H9 (cell line): Measurements from ENCODE around the gene NTSR1. TPM values are rescaled to one million over a fixed set of nuclear protein-coding genes. Genes with fewer than 3 reads are reported as not detected.

ENCODE experiments used
- DNase-seq: peaks from one replicate; pipeline ENCODE4 v3.0.0-alpha.2; 2017
- H2AFZ ChIP-seq: one replicate; pipeline ENCODE4 v1.6.1; 2013; ENCODE audit warnings: mild to moderate bottlenecking, low read length, control low read depth, moderate library complexity
- H2AK5ac ChIP-seq: 2 replicates; pipeline ENCODE4 v1.6.1; 2013; ENCODE audit warnings: low read length, control low read depth, mixed read lengths; ENCODE audit not compliant: insufficient read length
- H2BK120ac ChIP-seq: one replicate; pipeline ENCODE4 v1.6.1; 2013; ENCODE audit warnings: low read depth, mild to moderate bottlenecking, low read length, control low read depth, inconsistent platforms; ENCODE audit not compliant: poor library complexity, severe bottlenecking
- H2BK12ac ChIP-seq: 2 replicates; pipeline ENCODE4 v1.6.1; 2013; ENCODE audit warnings: low read length, control low read depth, mixed read lengths, low read depth; ENCODE audit not compliant: insufficient read length
- H2BK15ac ChIP-seq: 2 replicates; pipeline ENCODE4 v1.6.1; 2013; ENCODE audit warnings: low read depth, low read length, control low read depth
- H2BK20ac ChIP-seq: one replicate; pipeline ENCODE4 v1.6.1; 2013; ENCODE audit warnings: low read depth, mild to moderate bottlenecking, low read length, control low read depth, inconsistent platforms; ENCODE audit not compliant: poor library complexity, severe bottlenecking
- H2BK5ac ChIP-seq: 2 replicates; pipeline ENCODE4 v1.6.1; 2013; ENCODE audit warnings: low read length, control low read depth, mixed read lengths; ENCODE audit not compliant: insufficient read length
- H3K14ac ChIP-seq: 2 replicates; pipeline ENCODE4 v1.6.1; 2013; ENCODE audit warnings: low read length, control low read depth; ENCODE audit not compliant: insufficient read depth
- H3K18ac ChIP-seq: 2 replicates; pipeline ENCODE4 v1.6.1; 2013; ENCODE audit warnings: low read depth, mild to moderate bottlenecking, mixed read lengths, low read length, control low read depth; ENCODE audit not compliant: insufficient read length
- H3K23ac ChIP-seq: 2 replicates; pipeline ENCODE4 v1.6.1; 2013; ENCODE audit warnings: low read length, control low read depth, mixed read lengths, low read depth; ENCODE audit not compliant: insufficient read length
- H3K23me2 ChIP-seq: 2 replicates; pipeline ENCODE4 v1.6.1; 2013; ENCODE audit warnings: low read depth, mild to moderate bottlenecking, mixed read lengths, low read length, control low read depth; ENCODE audit not compliant: insufficient read length, poor library complexity, severe bottlenecking
- H3K27ac ChIP-seq: 2 replicates; pipeline ENCODE4 v1.5.1; 2013; ENCODE audit warnings: low read length, control low read depth, mixed read lengths, low read depth; ENCODE audit not compliant: insufficient read length
- H3K27me3 ChIP-seq: 2 replicates; pipeline ENCODE4 v1.6.1; 2013; ENCODE audit warnings: low read length, control low read depth, inconsistent platforms; ENCODE audit not compliant: insufficient read depth
- H3K4ac ChIP-seq: 2 replicates; pipeline ENCODE4 v1.6.1; 2013; ENCODE audit warnings: low read depth, mild to moderate bottlenecking, control low read depth, inconsistent platforms, low read length, moderate library complexity
- H3K4me1 ChIP-seq: 2 replicates; pipeline ENCODE4 v1.6.1; 2013; ENCODE audit warnings: low read length, control low read depth, inconsistent platforms; ENCODE audit not compliant: insufficient read depth
- H3K4me2 ChIP-seq: 2 replicates; pipeline ENCODE4 v1.6.1; 2013; ENCODE audit warnings: low read length, control low read depth, mixed read lengths; ENCODE audit not compliant: insufficient read length, insufficient read depth
- H3K56ac ChIP-seq: 2 replicates; pipeline ENCODE4 v1.6.1; 2013; ENCODE audit warnings: low read depth, mild to moderate bottlenecking, mixed read lengths, low read length, control low read depth; ENCODE audit not compliant: insufficient read length
- H3K79me1 ChIP-seq: 2 replicates; pipeline ENCODE4 v1.6.1; 2013; ENCODE audit warnings: low read depth, mild to moderate bottlenecking, moderate library complexity, low read length, control low read depth, inconsistent platforms; ENCODE audit not compliant: insufficient read depth, poor library complexity, severe bottlenecking
- H3K79me2 ChIP-seq: 2 replicates; pipeline ENCODE4 v1.6.1; 2013; ENCODE audit warnings: low read length, control low read depth, inconsistent platforms; ENCODE audit not compliant: insufficient read depth
- H3K9ac ChIP-seq: 2 replicates; pipeline ENCODE4 v1.6.1; 2013; ENCODE audit warnings: low read length, control low read depth, mixed read lengths; ENCODE audit not compliant: insufficient read length; ENCODE audit errors: extremely low read depth
- H3K9me3 ChIP-seq: one replicate; pipeline ENCODE4 v1.6.1; 2013; ENCODE audit warnings: low read depth, low read length, inconsistent platforms; ENCODE audit not compliant: control insufficient read depth
- H3T11ph ChIP-seq: one replicate; pipeline ENCODE4 v1.6.1; 2013; ENCODE audit warnings: mild to moderate bottlenecking, low read length, control low read depth, inconsistent platforms
- H4K20me1 ChIP-seq: one replicate; pipeline ENCODE4 v1.6.1; 2013; ENCODE audit not compliant: control insufficient read depth, insufficient read length, insufficient read depth
- H4K5ac ChIP-seq: 2 replicates; pipeline ENCODE4 v1.6.1; 2013; ENCODE audit warnings: low read depth, mild to moderate bottlenecking, mixed read lengths, low read length, control low read depth; ENCODE audit not compliant: insufficient read length
- H4K8ac ChIP-seq: replicated peaks from 2 replicates; pipeline ENCODE4 v1.6.1; 2013; ENCODE audit warnings: low read length, control low read depth, mixed read lengths, low read depth; ENCODE audit not compliant: insufficient read length
- H4K91ac ChIP-seq: 2 replicates; pipeline ENCODE4 v1.6.1; 2013; ENCODE audit warnings: low read depth, mild to moderate bottlenecking, moderate library complexity, mixed read lengths, low read length, control low read depth; ENCODE audit not compliant: insufficient read length
- H3K27ac Mint-ChIP-seq, 3 experiments: 2 replicates in 2 of 3; 3 replicates in 1 of 3; pipeline ENCODE4 v1.8.0; 2020 to 2021; ENCODE audit warnings: mixed read lengths in 3 of 3, mild to moderate bottlenecking in 1 of 3, moderate library complexity in 1 of 3
- H3K27me3 Mint-ChIP-seq: 2 replicates; pipeline ENCODE4 v1.8.0; 2021; ENCODE audit warnings: low read depth, mild to moderate bottlenecking, moderate library complexity, mixed read lengths
- H3K36me3 Mint-ChIP-seq, 3 experiments: 2 replicates in 2 of 3; 3 replicates in 1 of 3; pipeline ENCODE4 v1.8.0; 2020 to 2021; ENCODE audit warnings: low read depth in 3 of 3, mixed read lengths in 3 of 3; ENCODE audit not compliant: insufficient read depth in 1 of 3
- H3K4me1 Mint-ChIP-seq, 2 experiments: 2 replicates each; pipeline ENCODE4 v1.8.0; 2020; ENCODE audit warnings: mixed read lengths in 2 of 2
- H3K4me3 Mint-ChIP-seq, 2 experiments: 2 replicates in 1 of 2; 3 replicates in 1 of 2; pipeline ENCODE4 v1.8.0; 2020 to 2021; ENCODE audit warnings: mild to moderate bottlenecking in 2 of 2, mixed read lengths in 2 of 2, moderate library complexity in 1 of 2
- H3K9me3 Mint-ChIP-seq, 2 experiments: 2 replicates in 1 of 2; 3 replicates in 1 of 2; pipeline ENCODE4 v1.8.0; 2020; ENCODE audit warnings: mild to moderate bottlenecking in 2 of 2, mixed read lengths in 2 of 2, moderate library complexity in 1 of 2
- WGBS: extraction: QIAGEN DNeasy Blood & Tissue Kit; methylation state at CpG from one replicate; pipeline ENCODE4 v1.1.7; 2013; ENCODE audit warnings: missing lambda C conversion rate, low lambda C conversion rate, mixed read lengths; ENCODE audit not compliant: insufficient read length; ENCODE audit errors: extremely low coverage; 5-methylcytosine and 5-hydroxymethylcytosine counted together
- total RNA-seq: library from RNA; stranded (reverse); gene quantifications from 2 replicates; pipeline ENCODE4 v1.2.1, GENCODE V29; 2021
- TF ChIP-seq, protein P1 (sequence below): fragments of 200-600 bp; sonication (generic); conservative IDR thresholded peaks from 3 replicates; pipeline ENCODE4 v1.8.0; 2021; ENCODE audit warnings: antibody characterized with exemption, mild to moderate bottlenecking

Gene NTSR1
- total RNA-seq, 1 experiment from 2014 or later, result 0.11 TPM

- peaks cover 6 to 15% of the 10 kb centered on the region in 2 experiments for H3K4me1 Mint-ChIP-seq
- H3K4me3 Mint-ChIP-seq, result no peak overlapping the region
- no peak overlapping the region for H3K4ac ChIP-seq
- H3K27ac ChIP-seq, result no peak overlapping the region
- no peak overlapping the region for H2BK15ac ChIP-seq
- H3K14ac ChIP-seq, result no peak overlapping the region
- no peaks in the 10 kb centered on the region for H3K23me2 ChIP-seq
- no peak overlapping the region for H4K91ac ChIP-seq
- H4K5ac ChIP-seq, result no peak overlapping the region
- H2BK20ac ChIP-seq, result no peak overlapping the region
- H3K9me3 Mint-ChIP-seq, result no peaks in the 10 kb centered on the region; a peak in 1 of 5 replicates
- H2BK12ac ChIP-seq, result no peak overlapping the region
- no peak overlapping the region for H3K18ac ChIP-seq
- no peaks in the 10 kb centered on the region for H3K79me2 ChIP-seq
- H3K27ac Mint-ChIP-seq, result no peak overlapping the region
- H3K27me3 Mint-ChIP-seq, result peaks cover 6% of the 10 kb centered on the region
- H3K9ac ChIP-seq, result no peak overlapping the region
- no peaks in the 10 kb centered on the region; a peak in 1 of 7 replicates for H3K36me3 Mint-ChIP-seq
- no peaks in the 10 kb centered on the region for H3K79me1 ChIP-seq
- no peak overlapping the region for H2AFZ ChIP-seq
- H4K8ac ChIP-seq, result no peak overlapping the region
- H3T11ph ChIP-seq, result no peak overlapping the region
- no peaks in the 10 kb centered on the region for H3K27me3 ChIP-seq
- no peaks in the 10 kb centered on the region for H4K20me1 ChIP-seq
- no peak overlapping the region for H3K23ac ChIP-seq
- WGBS, result no CpG with 5 or more reads among the region's 24 CpGs
- no peak overlapping the region for H2AK5ac ChIP-seq
- peak; percentile 83 for DNase-seq
- no peak overlapping the region for H2BK5ac ChIP-seq
- H3K4me2 ChIP-seq, result no peak overlapping the region
- no peak overlapping the region for H2BK120ac ChIP-seq
- H3K56ac ChIP-seq, result no peak overlapping the region
- H3K9me3 ChIP-seq, result no peaks in the 10 kb centered on the region
- H3K4me1 ChIP-seq, result peaks cover 3% of the 10 kb centered on the region; the same call in 1 of the 2 replicates
- TF ChIP-seq, protein P1, sequence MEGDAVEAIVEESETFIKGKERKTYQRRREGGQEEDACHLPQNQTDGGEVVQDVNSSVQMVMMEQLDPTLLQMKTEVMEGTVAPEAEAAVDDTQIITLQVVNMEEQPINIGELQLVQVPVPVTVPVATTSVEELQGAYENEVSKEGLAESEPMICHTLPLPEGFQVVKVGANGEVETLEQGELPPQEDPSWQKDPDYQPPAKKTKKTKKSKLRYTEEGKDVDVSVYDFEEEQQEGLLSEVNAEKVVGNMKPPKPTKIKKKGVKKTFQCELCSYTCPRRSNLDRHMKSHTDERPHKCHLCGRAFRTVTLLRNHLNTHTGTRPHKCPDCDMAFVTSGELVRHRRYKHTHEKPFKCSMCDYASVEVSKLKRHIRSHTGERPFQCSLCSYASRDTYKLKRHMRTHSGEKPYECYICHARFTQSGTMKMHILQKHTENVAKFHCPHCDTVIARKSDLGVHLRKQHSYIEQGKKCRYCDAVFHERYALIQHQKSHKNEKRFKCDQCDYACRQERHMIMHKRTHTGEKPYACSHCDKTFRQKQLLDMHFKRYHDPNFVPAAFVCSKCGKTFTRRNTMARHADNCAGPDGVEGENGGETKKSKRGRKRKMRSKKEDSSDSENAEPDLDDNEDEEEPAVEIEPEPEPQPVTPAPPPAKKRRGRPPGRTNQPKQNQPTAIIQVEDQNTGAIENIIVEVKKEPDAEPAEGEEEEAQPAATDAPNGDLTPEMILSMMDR, result peak; percentile 22; the same call in 2 of the 3 replicates
Measured at GRCh38 chr20:62778601-62779416, 70.2 kb downstream of the NTSR1 start.
